Suprapubic skin (tissue), 4 donors: ENCODE data around the gene LRRIQ3. TPM values are rescaled to one million over a fixed set of nuclear protein-coding genes. Genes with fewer than 3 reads are reported as not detected.
A peak's percentile ranks its signal among the peaks of the same experiment; 100 is the strongest.

ENCODE experiments used
- DNase-seq, 2 donors: peaks; one replicate each; pipeline ENCODE4 v3.0.0-alpha.2; 2019; ENCODE audit warnings: low spot score in 2 of 2
- H3K27ac ChIP-seq: fragments of 200-600 bp; sonication (generic); one replicate; pipeline ENCODE4 v1.5.1; 2019
- H3K27me3 ChIP-seq: fragments of 200-600 bp; sonication (generic); one replicate; pipeline ENCODE4 v1.5.1; 2019
- H3K36me3 ChIP-seq: fragments of 200-600 bp; sonication (generic); one replicate; pipeline ENCODE4 v1.5.1; 2019
- H3K4me1 ChIP-seq: fragments of 200-600 bp; sonication (generic); one replicate; pipeline ENCODE4 v1.5.1; 2019
- H3K4me3 ChIP-seq: fragments of 200-600 bp; sonication (generic); one replicate; pipeline ENCODE4 v1.5.1; 2019; ENCODE audit warnings: mild to moderate bottlenecking
- H3K9me3 ChIP-seq: fragments of 200-600 bp; sonication (generic); one replicate; pipeline ENCODE4 v1.5.1; 2019
- CTCF ChIP-seq, 2 donors: fragments of 200-600 bp in 1 of 2; fragments of 450-650 bp in 1 of 2; sonication (generic) in 1 of 2; IDR thresholded peaks; one replicate each; pipeline ENCODE4 v1.5.1; 2016 to 2019; ENCODE audit warnings: antibody characterized with exemption in 2 of 2, mild to moderate bottlenecking in 1 of 2, moderate library complexity in 1 of 2
- EP300 ChIP-seq: sonication (generic); formaldehyde crosslinking; IDR thresholded peaks from one replicate; pipeline ENCODE4 v1.6.1; 2017; ENCODE audit warnings: antibody characterized with exemption
- POLR2A ChIP-seq, 2 donors: fragments of 450-650 bp; IDR thresholded peaks; one replicate each; pipeline ENCODE4 v1.6.1; 2017; ENCODE audit warnings: antibody characterized with exemption in 2 of 2, mild to moderate bottlenecking in 2 of 2, moderate library complexity in 2 of 2
- POLR2AphosphoS5 ChIP-seq, 3 donors: sonication (generic); formaldehyde crosslinking; IDR thresholded peaks; one replicate each; pipeline ENCODE4 v1.6.1; 2017; ENCODE audit warnings: antibody characterized with exemption in 3 of 3
- WGBS: methylation state at CpG from one replicate; pipeline ENCODE4 v1.1.5; 2018; 5-methylcytosine and 5-hydroxymethylcytosine counted together
- total RNA-seq, 4 donors: library from RNA; depleted of rRNA; stranded (reverse); fragments of >200 nt; gene quantifications; one replicate each; pipeline ENCODE4 v1.1.0, GENCODE V29; 2016

LRRIQ3 gene
- total RNA-seq: under 1 TPM in 2 of 4 donors, not detected in 2; 0.38 to 0.59 TPM

GRCh38 chr1:74197657-74198552 is at the start of gene LRRIQ3, which contains the start of gene FPGT:
Gene LRRIQ3 (minus strand): TSS chr1:74198176. CDS start chr1:74183684, 14,492 bp downstream.
Gene FPGT (plus strand): TSS chr1:74198242. CDS start chr1:74198279, 37 bp downstream.
- H3K27me3 ChIP-seq: no peaks in the 10 kb centered on the region
- TF ChIP-seq POLR2A (IDR thresholded peaks at IDR 0.05): peak in 1 of 2 donors; percentile 45
- peak in 1 of 3 donors; percentile 51 for TF ChIP-seq POLR2AphosphoS5 (IDR thresholded peaks at IDR 0.05)
- TF ChIP-seq CTCF (IDR thresholded peaks at IDR 0.05): no peak
- TF ChIP-seq EP300: no peak
- peaks cover 15% of the 10 kb centered on the region for H3K4me1 ChIP-seq
- H3K36me3 ChIP-seq: peaks cover 11% of the 10 kb centered on the region
- no peaks in the 10 kb centered on the region for H3K9me3 ChIP-seq
- WGBS: 9% methylated on average over 26 of the region's 41 CpGs
- H3K27ac ChIP-seq: peak within 1 kb of the TSS; percentile 84
- peak within 1 kb of the TSS; percentile 74 for H3K4me3 ChIP-seq
- DNase-seq: peak; percentile 96 to 97

- WGBS: 92% methylated on average over 2 of the region's 2 CpGs
- no peaks in the 10 kb centered on the region for H3K4me1 ChIP-seq
- no peaks in the 10 kb centered on the region for H3K27me3 ChIP-seq
- TF ChIP-seq POLR2AphosphoS5 (IDR thresholded peaks at IDR 0.05) (no peak), CTCF (IDR thresholded peaks at IDR 0.05) (no peak), EP300 (no peak), POLR2A (IDR thresholded peaks at IDR 0.05) (no peak)
- H3K9me3 ChIP-seq: no peaks in the 10 kb centered on the region
- H3K27ac ChIP-seq: no peak overlapping the region
- no peak for DNase-seq
- no peak overlapping the region for H3K4me3 ChIP-seq
- H3K36me3 ChIP-seq: no peaks in the 10 kb centered on the region
Measured at GRCh38 chr1:74246315-74246714, 48.3 kb upstream of the LRRIQ3 start.

GRCh38 chr1:74245168-74245772 is 47.3 kb upstream of the LRRIQ3 start:
- Histone ChIP-seq H3K27me3 (no peaks in the 10 kb centered on the region), H3K27ac (no peak overlapping the region), H3K36me3 (no peaks in the 10 kb centered on the region), H3K4me3 (no peak overlapping the region), H3K9me3 (no peaks in the 10 kb centered on the region), H3K4me1 (no peaks in the 10 kb centered on the region)
- TF ChIP-seq POLR2A (IDR thresholded peaks at IDR 0.05): no peak
- TF ChIP-seq CTCF (IDR thresholded peaks at IDR 0.05): no peak
- TF ChIP-seq EP300: no peak
- no peak for TF ChIP-seq POLR2AphosphoS5 (IDR thresholded peaks at IDR 0.05)
- DNase-seq: no peak
- 8% methylated on average over 2 of the region's 2 CpGs for WGBS

- Histone ChIP-seq H3K27ac (no peak overlapping the region), H3K4me1 (no peaks in the 10 kb centered on the region), H3K4me3 (no peak overlapping the region), H3K36me3 (peaks cover 2% of the 10 kb centered on the region), H3K9me3 (no peaks in the 10 kb centered on the region), H3K27me3 (no peaks in the 10 kb centered on the region)
- 93% methylated on average over 4 of the region's 4 CpGs for WGBS
- no peak for DNase-seq
- TF ChIP-seq POLR2AphosphoS5 (IDR thresholded peaks at IDR 0.05) (no peak), CTCF (IDR thresholded peaks at IDR 0.05) (no peak), POLR2A (IDR thresholded peaks at IDR 0.05) (no peak), EP300 (no peak)
Measured at GRCh38 chr1:74237787-74238186, 39.8 kb upstream of the LRRIQ3 start.

GRCh38 chr1:74237035-74237434 is 39.1 kb upstream of the LRRIQ3 start:
- H3K4me3 ChIP-seq: no peak overlapping the region
- H3K27ac ChIP-seq: no peak overlapping the region
- no peaks in the 10 kb centered on the region for H3K27me3 ChIP-seq
- WGBS: 85% methylated on average over 1 of the region's 1 CpG
- H3K9me3 ChIP-seq: no peaks in the 10 kb centered on the region
- no peak for TF ChIP-seq CTCF (IDR thresholded peaks at IDR 0.05)
- TF ChIP-seq EP300: no peak
- no peak for TF ChIP-seq POLR2A (IDR thresholded peaks at IDR 0.05)
- no peak for TF ChIP-seq POLR2AphosphoS5 (IDR thresholded peaks at IDR 0.05)
- peaks cover 2% of the 10 kb centered on the region for H3K36me3 ChIP-seq
- no peak for DNase-seq
- H3K4me1 ChIP-seq: no peaks in the 10 kb centered on the region
